ENCODE measurements around the gene GSTM3.
"Not testable (repeated sequence)": the region's sequence is repeated elsewhere in the genome, so short reads cannot be mapped to it uniquely, and the experiment has no call there.

Gene GSTM3

GRCh38 chr1:109761227-109762038 is 20.6 kb upstream of the GSTM3 start:
- no peak for DNase-seq

GRCh38 chr1:109760581-109761226 is 19.9 kb upstream of the GSTM3 start:
- DNase-seq = no peak

GRCh38 chr1:109759513-109760334 is 18.9 kb upstream of the GSTM3 start:
- DNase-seq = no peak

- DNase-seq = no peak
Observed at GRCh38 chr1:109757936-109758786, 17.3 kb upstream of the GSTM3 start.

GRCh38 chr1:109756848-109757521 is 16.1 kb upstream of the GSTM3 start:
- DNase-seq = no peak

GRCh38 chr1:109756325-109756724 is 15.5 kb upstream of the GSTM3 start:
- DNase-seq = not testable (repeated sequence)

GRCh38 chr1:109754738-109755137 is 13.9 kb upstream of the GSTM3 start:
- no peak for DNase-seq

GRCh38 chr1:109751531-109752260 is 10.9 kb upstream of the GSTM3 start:
- no peak for DNase-seq

GRCh38 chr1:109750920-109751319 is 10.1 kb upstream of the GSTM3 start:
- DNase-seq = no peak

GRCh38 chr1:109750241-109750882 is 9.5 kb upstream of the GSTM3 start:
- no peak for DNase-seq

- no peak for DNase-seq
Observed at GRCh38 chr1:109749221-109749620, 8.4 kb upstream of the GSTM3 start.

- DNase-seq = not testable (repeated sequence)
Observed at GRCh38 chr1:109748311-109748710, 7.5 kb upstream of the GSTM3 start.

GRCh38 chr1:109739738-109740614 is 862 bp downstream of the GSTM3 start:
- peak in 1 of 2 experiments; percentile 64 for DNase-seq

GRCh38 chr1:109733236-109733870 is 7.5 kb downstream of the GSTM3 start:
- DNase-seq = no peak

- no peak for DNase-seq
Observed at GRCh38 chr1:109732390-109732881, 8.4 kb downstream of the GSTM3 start.

GRCh38 chr1:109730666-109731065 is 10.2 kb downstream of the GSTM3 start:
- DNase-seq = no peak

- no peak for DNase-seq
Observed at GRCh38 chr1:109728870-109729269, 12.0 kb downstream of the GSTM3 start.

- DNase-seq = no peak
Observed at GRCh38 chr1:109726728-109727373, 14.0 kb downstream of the GSTM3 start.

All from SW 1271 (cell line).